Osteoblast (primary cell): ENCODE measurements around the gene STRBP. TPM values are rescaled to one million over a fixed set of nuclear protein-coding genes. Genes with fewer than 3 reads are reported as not detected.
"Not testable (repeated sequence)": the region's sequence is repeated elsewhere in the genome, so short reads cannot be mapped to it uniquely, and the experiment has no call there.

ENCODE experiments used
- DNase-seq: peaks from one replicate; pipeline ENCODE4 v3.0.0; 2011; ENCODE audit warnings: low spot score, mixed read lengths; ENCODE audit not compliant: insufficient read length; ENCODE audit errors: missing footprints
- H2AFZ ChIP-seq: 2 replicates; pipeline ENCODE4 v1.6.0; 2011; ENCODE audit warnings: mild to moderate bottlenecking, low read length
- H3K27ac ChIP-seq: 2 replicates; pipeline ENCODE4 v1.5.1; 2011; ENCODE audit warnings: mild to moderate bottlenecking, low read depth, low read length, moderate library complexity
- H3K27me3 ChIP-seq: 2 replicates; pipeline ENCODE4 v1.6.0; 2012; ENCODE audit warnings: mild to moderate bottlenecking, control low read depth, inconsistent platforms, low read length, moderate library complexity; ENCODE audit not compliant: insufficient read depth
- H3K36me3 ChIP-seq: 2 replicates; pipeline ENCODE4 v1.5.1; 2011; ENCODE audit warnings: mild to moderate bottlenecking, low read length, control low read depth, moderate library complexity; ENCODE audit not compliant: insufficient read depth
- H3K4me1 ChIP-seq: 2 replicates; pipeline ENCODE4 v1.5.1; 2011; ENCODE audit warnings: mild to moderate bottlenecking, low read length, control low read depth, moderate library complexity; ENCODE audit not compliant: insufficient read depth
- H3K4me2 ChIP-seq: 2 replicates; pipeline ENCODE4 v1.6.0; 2011; ENCODE audit warnings: mild to moderate bottlenecking, low read length; ENCODE audit not compliant: insufficient read depth
- H3K4me3 ChIP-seq: fragments of 200-600 bp; sonication (generic); 3 replicates; pipeline ENCODE4 v1.5.1; 2012; ENCODE audit warnings: mild to moderate bottlenecking, low read length, inconsistent platforms; ENCODE audit not compliant: insufficient read depth
- H3K79me2 ChIP-seq: 2 replicates; pipeline ENCODE4 v1.6.0; 2012; ENCODE audit warnings: mild to moderate bottlenecking, low read length, control low read depth, inconsistent platforms; ENCODE audit not compliant: insufficient read depth
- H3K9me3 ChIP-seq: 2 replicates; pipeline ENCODE4 v1.5.1; 2011; ENCODE audit warnings: low read depth, low read length, control low read depth
- H4K20me1 ChIP-seq: 2 replicates; pipeline ENCODE4 v1.6.0; 2012; ENCODE audit warnings: mild to moderate bottlenecking, low read length, control low read depth; ENCODE audit not compliant: insufficient read depth
- CTCF ChIP-seq: IDR thresholded peaks from 2 replicates; pipeline ENCODE4 v1.5.1; 2011; ENCODE audit warnings: mild to moderate bottlenecking, low read depth, low read length, moderate library complexity; ENCODE audit errors: extremely low read depth
- total RNA-seq: library from RNA; depleted of rRNA; stranded (reverse); fragments of >200 nt; gene quantifications from 2 replicates; pipeline ENCODE4 v1.2.3, GENCODE V29; 2012

Gene STRBP
- total RNA-seq, 1 donor: 2.9 TPM

GRCh38 chr9:123283455-123283854 lies 15.1 kb upstream of the STRBP start:
- Histone ChIP-seq H3K27me3 (peaks cover 9% of the 10 kb centered on the region), H4K20me1 (no peaks in the 10 kb centered on the region), H3K79me2 (no peaks in the 10 kb centered on the region), H3K36me3 (no peaks in the 10 kb centered on the region), H3K4me1 (no peaks in the 10 kb centered on the region), H3K4me2 (no peak overlapping the region), H3K4me3 (no peak overlapping the region), H3K9me3 (no peaks in the 10 kb centered on the region), H2AFZ (no peak overlapping the region), H3K27ac (no peak overlapping the region)
- DNase-seq: no peak
- no peak for TF ChIP-seq CTCF

DNA sequence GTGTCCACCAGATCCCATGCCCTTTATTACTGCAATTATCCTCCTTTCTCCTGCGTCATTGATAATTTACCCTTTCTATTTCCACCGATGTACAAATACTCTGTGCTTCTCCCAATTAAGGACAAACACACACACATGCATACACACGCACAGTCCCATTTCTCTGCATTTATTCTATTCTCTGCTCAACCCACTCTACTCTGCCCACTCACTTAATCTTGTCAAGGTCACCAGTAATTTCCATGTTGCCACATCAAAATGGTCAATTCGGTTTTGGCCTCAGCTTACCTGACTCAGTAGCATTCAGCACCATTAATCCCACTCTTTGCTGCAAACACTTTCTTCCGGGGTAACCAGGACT lies 14.6 kb upstream of the STRBP start:
- H3K4me3 ChIP-seq: no peak overlapping the region
- no peak for TF ChIP-seq CTCF
- no peaks in the 10 kb centered on the region for H3K9me3 ChIP-seq
- no peaks in the 10 kb centered on the region for H3K36me3 ChIP-seq
- H3K4me2 ChIP-seq: no peak overlapping the region
- no peaks in the 10 kb centered on the region for H3K79me2 ChIP-seq
- peaks cover 9% of the 10 kb centered on the region for H3K27me3 ChIP-seq
- no peaks in the 10 kb centered on the region for H4K20me1 ChIP-seq
- H3K4me1 ChIP-seq: no peaks in the 10 kb centered on the region
- no peak overlapping the region for H3K27ac ChIP-seq
- no peak overlapping the region for H2AFZ ChIP-seq
- no peak for DNase-seq

- DNase-seq: no peak
- no peak overlapping the region for H2AFZ ChIP-seq
- no peak overlapping the region for H3K27ac ChIP-seq
- no peaks in the 10 kb centered on the region for H3K79me2 ChIP-seq
- H3K27me3 ChIP-seq: peaks cover 9% of the 10 kb centered on the region
- no peak overlapping the region for H3K4me3 ChIP-seq
- no peak for TF ChIP-seq CTCF
- no peak overlapping the region for H3K4me2 ChIP-seq
- no peaks in the 10 kb centered on the region for H3K9me3 ChIP-seq
- no peaks in the 10 kb centered on the region for H4K20me1 ChIP-seq
- no peaks in the 10 kb centered on the region for H3K4me1 ChIP-seq
- H3K36me3 ChIP-seq: no peaks in the 10 kb centered on the region
These were observed 14.1 kb upstream of the STRBP start for GRCh38 chr9:123282362-123283047.

DNA sequence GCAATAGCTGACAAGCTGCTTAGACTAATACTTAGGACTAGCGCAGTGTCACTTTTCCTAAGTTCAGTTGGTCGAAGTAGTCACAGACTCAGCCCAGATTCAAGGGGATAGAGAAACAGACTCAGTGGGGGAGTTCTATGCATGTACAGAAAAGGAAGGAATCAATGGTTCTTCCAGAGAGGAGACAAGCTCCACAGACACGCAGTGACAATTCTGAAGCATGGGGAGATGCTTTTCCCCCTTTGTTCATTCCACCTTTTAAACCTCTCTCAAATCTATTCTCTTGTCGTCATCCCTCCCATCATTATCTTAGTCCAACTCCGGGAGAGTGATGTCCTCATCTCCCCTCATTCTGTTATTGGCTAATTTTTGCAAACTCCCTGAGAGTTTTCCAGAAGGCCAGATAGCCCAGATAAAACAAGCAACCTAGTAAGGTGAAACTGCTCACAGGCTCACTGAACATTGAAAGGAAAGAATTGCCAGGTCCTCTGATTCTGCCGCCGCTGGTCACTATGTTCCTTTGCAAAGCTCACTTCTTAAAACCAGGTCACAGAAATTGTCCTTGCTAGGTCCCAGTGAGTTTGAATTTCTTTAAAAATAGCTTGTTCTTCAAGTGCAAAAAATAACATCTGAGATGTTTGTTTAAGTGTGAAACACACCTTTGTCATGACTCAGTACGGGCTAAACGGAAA lies 13.4 kb upstream of the STRBP start:
- no peaks in the 10 kb centered on the region for H3K79me2 ChIP-seq
- peaks cover 9% of the 10 kb centered on the region for H3K27me3 ChIP-seq
- no peaks in the 10 kb centered on the region for H3K4me1 ChIP-seq
- H3K4me3 ChIP-seq: no peak overlapping the region
- no peak overlapping the region for H3K27ac ChIP-seq
- no peak for DNase-seq
- no peaks in the 10 kb centered on the region for H4K20me1 ChIP-seq
- no peaks in the 10 kb centered on the region for H3K9me3 ChIP-seq
- no peak for TF ChIP-seq CTCF
- no peaks in the 10 kb centered on the region for H3K36me3 ChIP-seq
- H2AFZ ChIP-seq: no peak overlapping the region
- no peak overlapping the region for H3K4me2 ChIP-seq

- not testable (repeated sequence) for H4K20me1 ChIP-seq, H3K4me2 ChIP-seq, H2AFZ ChIP-seq, DNase-seq, H3K36me3 ChIP-seq, H3K4me3 ChIP-seq, H3K79me2 ChIP-seq, H3K27ac ChIP-seq, H3K4me1 ChIP-seq, H3K27me3 ChIP-seq, H3K9me3 ChIP-seq
These were observed 10.6 kb upstream of the STRBP start for GRCh38 chr9:123278879-123279493.
